Activated CD4-positive, CD25-positive, alpha-beta regulatory T cell (primary cell): ENCODE data around the gene NR1H2.

Experiments
- DNase-seq, 4 experiments: peaks; one replicate each; lab custom pipeline; 2025; lab: John Stamatoyannopoulos, UW

NR1H2 gene

GRCh38 chr19:50423279-50424113 lies 47.2 kb downstream of the NR1H2 start:
- DNase-seq = no peak

GRCh38 chr19:50425581-50425980 lies 49.3 kb downstream of the NR1H2 start:
- DNase-seq = no peak

- no peak for DNase-seq
Observed at GRCh38 chr19:50427318-50427925, 51.2 kb downstream of the NR1H2 start.

- DNase-seq = no peak
Observed at GRCh38 chr19:50427997-50428425, 51.8 kb downstream of the NR1H2 start.

GRCh38 chr19:50428772-50429463 lies 52.7 kb downstream of the NR1H2 start:
- no peak for DNase-seq

- DNase-seq = no peak
Observed at GRCh38 chr19:50430888-50431342, 54.7 kb downstream of the NR1H2 start.

GRCh38 chr19:50431343-50432220 lies 55.3 kb downstream of the NR1H2 start:
- DNase-seq = peak; percentile 67 to 79 (median 74)

GRCh38 chr19:50432221-50433028 lies 56.2 kb downstream of the NR1H2 start, which contains the start of gene MYBPC2:
MYBPC2 (plus strand) TSS chr19:50432892; CDS start chr19:50432954, 62 bp downstream.
- DNase-seq = no peak
